HUES6 (cell line): ENCODE results near the gene KRTAP5-3.

Source experiments
- H3K27ac ChIP-seq: 2 replicates; pipeline ENCODE4 v1.7.0; 2013; ENCODE audit warnings: low read depth, mild to moderate bottlenecking, low read length, inconsistent platforms
- H3K27me3 ChIP-seq: 2 replicates; pipeline ENCODE4 v1.6.1; 2013; ENCODE audit warnings: low read length; ENCODE audit not compliant: control insufficient read depth, insufficient read depth
- H3K36me3 ChIP-seq: 2 replicates; pipeline ENCODE4 v1.6.1; 2013; ENCODE audit warnings: low read length; ENCODE audit not compliant: control insufficient read depth, insufficient read depth
- H3K4me1 ChIP-seq: 2 replicates; pipeline ENCODE4 v1.6.1; 2013; ENCODE audit warnings: low read length; ENCODE audit not compliant: control insufficient read depth, insufficient read depth
- H3K4me3 ChIP-seq: 2 replicates; pipeline ENCODE4 v1.5.1; 2013; ENCODE audit warnings: low read depth, low read length
- H3K9ac ChIP-seq: one replicate; pipeline ENCODE4 v1.6.1; 2013; ENCODE audit warnings: mild to moderate bottlenecking, low read length
- H3K9me3 ChIP-seq: 2 replicates; pipeline ENCODE4 v1.6.1; 2013; ENCODE audit warnings: low read depth, low read length; ENCODE audit not compliant: control insufficient read depth, insufficient read depth

Gene KRTAP5-3

GRCh38 chr11:1574933-1575242, 33.4 kb downstream of the KRTAP5-3 start:
- H3K4me3 ChIP-seq = no peak overlapping the region
- peaks cover 7% of the 10 kb centered on the region for H3K4me1 ChIP-seq
- H3K9me3 ChIP-seq = peaks cover 8% of the 10 kb centered on the region
- H3K27ac ChIP-seq = no peak overlapping the region
- peaks cover 58% of the 10 kb centered on the region for H3K27me3 ChIP-seq
- H3K9ac ChIP-seq = no peak overlapping the region
- no peaks in the 10 kb centered on the region for H3K36me3 ChIP-seq

GRCh38 chr11:1574238-1574932, 33.9 kb downstream of the KRTAP5-3 start:
- Histone ChIP-seq H3K27me3 (peaks cover 63% of the 10 kb centered on the region), H3K27ac (no peak overlapping the region)

GRCh38 chr11:1573903-1574237, 34.4 kb downstream of the KRTAP5-3 start:
- Histone ChIP-seq H3K9me3 (peaks cover 8% of the 10 kb centered on the region), H3K27me3 (peaks cover 68% of the 10 kb centered on the region), H3K4me1 (peaks cover 13% of the 10 kb centered on the region), H3K4me3 (peak overlapping the region; percentile 50), H3K36me3 (no peaks in the 10 kb centered on the region), H3K9ac (no peak overlapping the region), H3K27ac (no peak overlapping the region)

More at GRCh38 chr11:1574238-1574932, 33.9 kb downstream of the KRTAP5-3 start:
- Histone ChIP-seq H3K4me3 (peak overlapping the region; percentile 50), H3K9me3 (peaks cover 8% of the 10 kb centered on the region), H3K36me3 (no peaks in the 10 kb centered on the region), H3K9ac (peak overlapping the region; percentile 14), H3K4me1 (peaks cover 9% of the 10 kb centered on the region)

GRCh38 chr11:1573077-1573902, 35.0 kb downstream of the KRTAP5-3 start:
- Histone ChIP-seq H3K4me3 (peak overlapping the region; percentile 50), H3K27me3 (peaks cover 71% of the 10 kb centered on the region), H3K27ac (no peak overlapping the region)

GRCh38 chr11:1572197-1573076, 35.8 kb downstream of the KRTAP5-3 start, which contains the start of gene DUSP8:
Gene DUSP8, minus strand, starts transcription at chr11:1572271. Its CDS starts 6,445 bp downstream, at chr11:1565826.
- Histone ChIP-seq H3K9me3 (no peaks in the 10 kb centered on the region), H3K9ac (peak within 1 kb of the TSS; percentile 36), H3K27ac (no peak within 1 kb of the TSS; the same call in 1 of the 2 replicates), H3K27me3 (peaks cover 71% of the 10 kb centered on the region), H3K36me3 (no peaks in the 10 kb centered on the region), H3K4me3 (peak within 1 kb of the TSS; percentile 61), H3K4me1 (peaks cover 27% of the 10 kb centered on the region)

More at GRCh38 chr11:1573077-1573902, 35.0 kb downstream of the KRTAP5-3 start:
- Histone ChIP-seq H3K9me3 (peaks cover 4% of the 10 kb centered on the region), H3K4me1 (peaks cover 19% of the 10 kb centered on the region), H3K9ac (no peak overlapping the region), H3K36me3 (no peaks in the 10 kb centered on the region)

GRCh38 chr11:1571760-1572196, 36.5 kb downstream of the KRTAP5-3 start:
- peaks cover 71% of the 10 kb centered on the region for H3K27me3 ChIP-seq
- H3K4me1 ChIP-seq = peaks cover 31% of the 10 kb centered on the region
- no peaks in the 10 kb centered on the region for H3K36me3 ChIP-seq
- no peak overlapping the region for H3K27ac ChIP-seq
- peak overlapping the region; percentile 61; the same call in 1 of the 2 replicates for H3K4me3 ChIP-seq
- no peak overlapping the region for H3K9ac ChIP-seq
- H3K9me3 ChIP-seq = no peaks in the 10 kb centered on the region

GRCh38 chr11:1570896-1571759, 37.1 kb downstream of the KRTAP5-3 start:
- Histone ChIP-seq H3K27ac (no peak overlapping the region; the same call in 1 of the 2 replicates), H3K36me3 (no peaks in the 10 kb centered on the region), H3K27me3 (peaks cover 68% of the 10 kb centered on the region), H3K9ac (peak overlapping the region; percentile 36), H3K4me1 (peaks cover 31% of the 10 kb centered on the region), H3K4me3 (peak overlapping the region; percentile 61), H3K9me3 (no peaks in the 10 kb centered on the region)

- H3K9ac ChIP-seq = no peak overlapping the region
- H3K4me1 ChIP-seq = peaks cover 31% of the 10 kb centered on the region
- no peaks in the 10 kb centered on the region for H3K9me3 ChIP-seq
- H3K27me3 ChIP-seq = peaks cover 64% of the 10 kb centered on the region
- H3K4me3 ChIP-seq = peak overlapping the region; percentile 61; the same call in 1 of the 2 replicates
- H3K27ac ChIP-seq = no peak overlapping the region
- no peaks in the 10 kb centered on the region for H3K36me3 ChIP-seq
These were observed 37.8 kb downstream of the KRTAP5-3 start for GRCh38 chr11:1570531-1570895.

- Histone ChIP-seq H3K9ac (no peak overlapping the region), H3K4me3 (no peak overlapping the region), H3K4me1 (peaks cover 33% of the 10 kb centered on the region), H3K36me3 (no peaks in the 10 kb centered on the region), H3K9me3 (no peaks in the 10 kb centered on the region), H3K27me3 (peaks cover 64% of the 10 kb centered on the region), H3K27ac (no peak overlapping the region)
These were observed 38.2 kb downstream of the KRTAP5-3 start for GRCh38 chr11:1570001-1570453.

GRCh38 chr11:1569251-1569780, 38.9 kb downstream of the KRTAP5-3 start:
- H3K27ac ChIP-seq = no peak overlapping the region
- H3K27me3 ChIP-seq = peaks cover 58% of the 10 kb centered on the region
- H3K9ac ChIP-seq = no peak overlapping the region
- H3K9me3 ChIP-seq = no peaks in the 10 kb centered on the region
- H3K4me1 ChIP-seq = peaks cover 39% of the 10 kb centered on the region
- no peak overlapping the region for H3K4me3 ChIP-seq
- H3K36me3 ChIP-seq = no peaks in the 10 kb centered on the region
